ENCODE measurements around the gene ARL15.

- TF ChIP-seq CTCF (conservative IDR thresholded peaks at IDR 0.05; ENCODE audit: low read depth, low read length): no peak
- TF ChIP-seq EZH2 (IDR thresholded peaks at IDR 0.05; ENCODE audit: borderline replicate concordance, low read depth, low read length, poor library complexity, severe bottlenecking): no peak
These were observed 88.0 kb downstream of the ARL15 start for GRCh38 chr5:54222336-54222735.
